Glutamatergic neuron (in vitro differentiated cells): Measurements from ENCODE around the gene RBMS1. TPM values are rescaled to one million over a fixed set of nuclear protein-coding genes. Genes with fewer than 3 reads are reported as not detected.

Source experiments
- DNase-seq: peaks from one replicate; pipeline ENCODE4 v3.0.0; 2022
- H3K27ac Mint-ChIP-seq: one replicate; pipeline ENCODE4 v1.8.0; 2020; ENCODE audit warnings: mild to moderate bottlenecking, mixed read lengths, inconsistent platforms; ENCODE audit not compliant: unreplicated experiment
- H3K27me3 Mint-ChIP-seq: one replicate; pipeline ENCODE4 v1.8.0; 2020; ENCODE audit warnings: mild to moderate bottlenecking, moderate library complexity, mixed read lengths, inconsistent platforms; ENCODE audit not compliant: unreplicated experiment
- H3K36me3 Mint-ChIP-seq: one replicate; pipeline ENCODE4 v1.8.0; 2020; ENCODE audit warnings: mild to moderate bottlenecking, mixed read lengths, inconsistent platforms; ENCODE audit not compliant: unreplicated experiment
- H3K4me1 Mint-ChIP-seq: one replicate; pipeline ENCODE4 v1.8.0; 2020; ENCODE audit warnings: mild to moderate bottlenecking, low read depth, mixed read lengths, inconsistent platforms; ENCODE audit not compliant: unreplicated experiment
- H3K4me3 Mint-ChIP-seq: one replicate; pipeline ENCODE4 v1.8.0; 2020; ENCODE audit warnings: mild to moderate bottlenecking, mixed read lengths, inconsistent platforms; ENCODE audit not compliant: unreplicated experiment
- H3K9me3 Mint-ChIP-seq: one replicate; pipeline ENCODE4 v1.8.0; 2020; ENCODE audit warnings: mild to moderate bottlenecking, moderate library complexity, mixed read lengths, inconsistent platforms; ENCODE audit not compliant: unreplicated experiment
- CTCF ChIP-seq: fragments of 200-600 bp; sonication (generic); IDR thresholded peaks from one replicate; pipeline ENCODE4 v1.5.0; 2021; ENCODE audit not compliant: partially characterized antibody, unreplicated experiment
- total RNA-seq: library from RNA; stranded (reverse); fragmentation: NEBNext Ultra II Directional; extraction: Animal tissue kit (Norgen Biotek cat#: 25700); gene quantifications from one replicate; pipeline ENCODE4 v1.2.1, GENCODE V29; 2021; ENCODE audit not compliant: unreplicated experiment

RBMS1 gene
- total RNA-seq, 1 donor from 2014 or later: 142 TPM

GRCh38 chr2:160534996-160535395, 41.4 kb upstream of the RBMS1 start:
- H3K4me1 Mint-ChIP-seq: peaks cover 22% of the 10 kb centered on the region
- TF ChIP-seq CTCF: no peak
- H3K27ac Mint-ChIP-seq: no peak overlapping the region
- H3K9me3 Mint-ChIP-seq: peaks cover 3% of the 10 kb centered on the region
- H3K27me3 Mint-ChIP-seq: peaks cover 2% of the 10 kb centered on the region
- H3K4me3 Mint-ChIP-seq: no peak overlapping the region
- no peak for DNase-seq
- no peaks in the 10 kb centered on the region for H3K36me3 Mint-ChIP-seq

- Mint-ChIP-seq H3K9me3 (peaks cover 3% of the 10 kb centered on the region), H3K36me3 (no peaks in the 10 kb centered on the region), H3K4me3 (no peak overlapping the region), H3K27me3 (peaks cover 2% of the 10 kb centered on the region), H3K4me1 (peaks cover 22% of the 10 kb centered on the region), H3K27ac (no peak overlapping the region)
- no peak for TF ChIP-seq CTCF
- no peak for DNase-seq
These were observed 40.6 kb upstream of the RBMS1 start for GRCh38 chr2:160534249-160534648.

- no peak for TF ChIP-seq CTCF
- no peak overlapping the region for H3K4me3 Mint-ChIP-seq
- H3K36me3 Mint-ChIP-seq: no peaks in the 10 kb centered on the region
- peaks cover 27% of the 10 kb centered on the region for H3K4me1 Mint-ChIP-seq
- no peak for DNase-seq
- H3K9me3 Mint-ChIP-seq: peaks cover 5% of the 10 kb centered on the region
- peaks cover 5% of the 10 kb centered on the region for H3K27me3 Mint-ChIP-seq
- no peak overlapping the region for H3K27ac Mint-ChIP-seq
These were observed 39.9 kb upstream of the RBMS1 start for GRCh38 chr2:160533482-160533881.

- TF ChIP-seq CTCF: no peak
- Mint-ChIP-seq H3K4me1 (peaks cover 28% of the 10 kb centered on the region), H3K27me3 (peaks cover 7% of the 10 kb centered on the region), H3K36me3 (no peaks in the 10 kb centered on the region), H3K4me3 (no peak overlapping the region), H3K27ac (no peak overlapping the region), H3K9me3 (peaks cover 5% of the 10 kb centered on the region)
- DNase-seq: no peak
These were observed 38.8 kb upstream of the RBMS1 start for GRCh38 chr2:160532388-160532787.

GRCh38 chr2:160522951-160523710, 29.5 kb upstream of the RBMS1 start:
- no peak overlapping the region for H3K4me3 Mint-ChIP-seq
- H3K27ac Mint-ChIP-seq: no peak overlapping the region
- TF ChIP-seq CTCF: no peak
- DNase-seq: no peak
- H3K9me3 Mint-ChIP-seq: no peaks in the 10 kb centered on the region
- H3K36me3 Mint-ChIP-seq: no peaks in the 10 kb centered on the region
- H3K4me1 Mint-ChIP-seq: no peaks in the 10 kb centered on the region
- no peaks in the 10 kb centered on the region for H3K27me3 Mint-ChIP-seq
